ENCODE results near the gene PKP3. TPM values are rescaled to one million over a fixed set of nuclear protein-coding genes. Genes with fewer than 3 reads are reported as not detected.

Gene PKP3
- polyA plus RNA-seq, 1 of the 3 experiments (the other 2 are of a cell fraction): 1.4 TPM

- Histone ChIP-seq H3K27ac (ENCODE audit: low read depth in 2 of 2, low read length in 1 of 2) (no peak overlapping the region), H3K79me2 (ENCODE audit: insufficient read depth) (no peaks in the 10 kb centered on the region), H3K9me3 (no peaks in the 10 kb centered on the region), H3K4me1 (ENCODE audit: control insufficient read depth in 1 of 2, insufficient read depth in 2 of 2, low read depth in 1 of 2, low read length in 1 of 2) (no peaks in the 10 kb centered on the region; a peak in 1 of 4 replicates), H2AFZ (ENCODE audit: low read depth) (no peak overlapping the region), H3K9me2 (no peaks in the 10 kb centered on the region), H3K9ac (no peak overlapping the region), H3K4me3 (ENCODE audit: low read depth in 2 of 2, low read length in 1 of 2) (no peak overlapping the region), H3K4me2 (no peak overlapping the region), H3F3A (replicated peaks; ENCODE audit: insufficient read depth) (no peaks in the 10 kb centered on the region), H3K27me3 (ENCODE audit: insufficient read depth) (peaks cover 12% of the 10 kb centered on the region; the same call in 1 of the 2 replicates), H4K20me1 (ENCODE audit: insufficient read depth) (no peaks in the 10 kb centered on the region), H3K36me3 (replicated peaks in 1 of 2; ENCODE audit: control insufficient read depth in 1 of 2, insufficient read depth in 2 of 2, low read length in 1 of 2) (no peaks in the 10 kb centered on the region)
- TF ChIP-seq POLR2AphosphoS5 (IDR thresholded peaks at IDR 0.05; ENCODE audit: low read depth, low read length): no peak
- no peak for TF ChIP-seq RFX5 (IDR thresholded peaks at IDR 0.05; ENCODE audit: low read length)
- no peak for TF ChIP-seq TAF1 (IDR thresholded peaks at IDR 0.05; ENCODE audit: borderline replicate concordance, low read depth, low read length)
- no peak for TF ChIP-seq YY1 (IDR thresholded peaks at IDR 0.05; ENCODE audit: low read depth)
- no peak for TF ChIP-seq NFIC (IDR thresholded peaks at IDR 0.05; ENCODE audit: borderline replicate concordance)
- no peak for TF ChIP-seq EZH2phosphoT487 (IDR thresholded peaks at IDR 0.05; ENCODE audit: borderline replicate concordance, low read depth)
- TF ChIP-seq FOXM1 (IDR thresholded peaks at IDR 0.05; ENCODE audit: low read depth): no peak
- no peak for TF ChIP-seq MEF2A (IDR thresholded peaks at IDR 0.05; ENCODE audit: borderline replicate concordance, low read depth)
- TF ChIP-seq MAX (IDR thresholded peaks at IDR 0.05; ENCODE audit: low read depth): no peak
- no peak for TF ChIP-seq USF2 (IDR thresholded peaks at IDR 0.05; ENCODE audit: borderline replicate concordance, low read depth, low read length)
- CTCF ChIA-PET: interaction anchor here (0.6 to 1.5 kb wide), 3 partner anchors 10 to 484 kb away, joined by 3 to 5 read pairs (median 3); no protein-coding TSS in a partner anchor
- DNase-seq: peak; percentile 28
- POLR2A ChIA-PET: no interaction called here
- 39% methylated on average over 10 of the region's 20 CpGs for WGBS (ENCODE audit: low lambda C conversion rate)
These were observed 39.6 kb downstream of the PKP3 start for GRCh38 chr11:433641-434040.

GRCh38 chr11:434496-434895, 40.5 kb downstream of the PKP3 start:
- Histone ChIP-seq H3F3A (replicated peaks; ENCODE audit: insufficient read depth) (no peaks in the 10 kb centered on the region), H3K79me2 (ENCODE audit: insufficient read depth) (no peaks in the 10 kb centered on the region), H3K27me3 (ENCODE audit: insufficient read depth) (peaks cover 12% of the 10 kb centered on the region; the same call in 1 of the 2 replicates), H4K20me1 (ENCODE audit: insufficient read depth) (no peaks in the 10 kb centered on the region), H3K4me3 (ENCODE audit: low read depth in 2 of 2, low read length in 1 of 2) (no peak overlapping the region), H3K9me2 (no peaks in the 10 kb centered on the region), H3K36me3 (replicated peaks in 1 of 2; ENCODE audit: control insufficient read depth in 1 of 2, insufficient read depth in 2 of 2, low read length in 1 of 2) (no peaks in the 10 kb centered on the region), H3K9me3 (no peaks in the 10 kb centered on the region), H3K27ac (ENCODE audit: low read depth in 2 of 2, low read length in 1 of 2) (no peak overlapping the region), H3K4me2 (no peak overlapping the region), H2AFZ (ENCODE audit: low read depth) (no peak overlapping the region), H3K4me1 (ENCODE audit: control insufficient read depth in 1 of 2, insufficient read depth in 2 of 2, low read depth in 1 of 2, low read length in 1 of 2) (no peaks in the 10 kb centered on the region; a peak in 1 of 4 replicates), H3K9ac (no peak overlapping the region)
- POLR2A ChIA-PET: no interaction called here
- CTCF ChIA-PET: interaction anchor here (0.6 to 1.0 kb wide), 2 partner anchors 9 to 483 kb away, joined by 3 read pairs; no protein-coding TSS in a partner anchor
- WGBS (ENCODE audit: low lambda C conversion rate): 55% methylated on average over 10 of the region's 16 CpGs
- peak; percentile 33 for DNase-seq
- no peak for TF ChIP-seq REST (IDR thresholded peaks at IDR 0.05; ENCODE audit: low read depth, low read length)
- TF ChIP-seq FOXJ3 (CRISPR knock-in tag; IDR thresholded peaks at IDR 0.05): no peak
- no peak for TF ChIP-seq RCOR1 (IDR thresholded peaks at IDR 0.05; ENCODE audit: low read length)
- no peak for TF ChIP-seq MAX (IDR thresholded peaks at IDR 0.05; ENCODE audit: low read depth)
- no peak for TF ChIP-seq PBX3 (IDR thresholded peaks at IDR 0.05)
- TF ChIP-seq MEF2A (IDR thresholded peaks at IDR 0.05; ENCODE audit: borderline replicate concordance, low read depth): no peak
- TF ChIP-seq TAF1 (IDR thresholded peaks at IDR 0.05; ENCODE audit: borderline replicate concordance, low read depth, low read length): no peak
- TF ChIP-seq ZBTB33 (IDR thresholded peaks at IDR 0.05; ENCODE audit: borderline replicate concordance, low read depth): no peak
- TF ChIP-seq USF2 (IDR thresholded peaks at IDR 0.05; ENCODE audit: borderline replicate concordance, low read depth, low read length): no peak
- no peak for TF ChIP-seq CHD2 (IDR thresholded peaks at IDR 0.05; ENCODE audit: low read length, partially characterized antibody)
- no peak for TF ChIP-seq RAD21 (IDR thresholded peaks at IDR 0.05; ENCODE audit: low read length)
- no peak for TF ChIP-seq NRF1 (IDR thresholded peaks at IDR 0.05; ENCODE audit: low read depth, low read length)
